Naive thymus-derived CD4-positive, alpha-beta T cell (primary cell): ENCODE measurements around the gene UTS2R. TPM values are rescaled to one million over a fixed set of nuclear protein-coding genes. Genes with fewer than 3 reads are reported as not detected.

Experiments
- ATAC-seq: fragments of 150-1000 bp; cut with Tn5 transposase; 2 replicates; pipeline ENCODE4 v1.10.0; 2021; ENCODE audit warnings: mild to moderate bottlenecking, moderate library complexity
- CTCF ChIA-PET: fragments of 350-600 bp; sonication (Branson Sonifier 250); formaldehyde crosslinking; loops from one replicate; lab custom pipeline; 2021; ENCODE audit warnings: antibody characterized with exemption; lab: Charles Lee
- POLR2A ChIA-PET: fragments of 350-600 bp; sonication (Branson Sonifier 250); formaldehyde crosslinking; loops from one replicate; lab custom pipeline; 2021; ENCODE audit warnings: antibody characterized with exemption, inconsistent platforms; lab: Charles Lee
- DNase-seq, 9 donors: peaks; one replicate each; pipeline versions ENCODE4 v3.0.0 to v3.0.0-alpha.2; 2020 to 2022; ENCODE audit warnings: mixed read lengths in 1 of 9
- H3K27ac ChIP-seq: one replicate; pipeline ENCODE4 v1.7.0; 2013; ENCODE audit warnings: mild to moderate bottlenecking, low read depth, low read length, moderate library complexity
- H3K27me3 ChIP-seq, 2 donors: one replicate each; pipeline ENCODE4 v1.7.0; 2013; ENCODE audit warnings: low read length in 2 of 2, mild to moderate bottlenecking in 2 of 2, moderate library complexity in 2 of 2; ENCODE audit not compliant: control insufficient read depth in 2 of 2, insufficient read depth in 2 of 2
- H3K36me3 ChIP-seq, 3 experiments: 1 replicate in 2 of 3; 2 replicates in 1 of 3; pipeline ENCODE4 v1.7.0; 2013; ENCODE audit warnings: low read length in 3 of 3, mild to moderate bottlenecking in 3 of 3, moderate library complexity in 1 of 3; ENCODE audit not compliant: insufficient read depth in 3 of 3, control insufficient read depth in 2 of 3
- H3K4me1 ChIP-seq, 2 donors: one replicate each; pipeline ENCODE4 v1.7.0; 2013; ENCODE audit warnings: low read length in 2 of 2, mild to moderate bottlenecking in 2 of 2, moderate library complexity in 1 of 2; ENCODE audit not compliant: control insufficient read depth in 2 of 2, insufficient read depth in 2 of 2
- H3K4me3 ChIP-seq: 2 replicates; pipeline ENCODE4 v1.7.0; 2013; ENCODE audit warnings: mild to moderate bottlenecking, low read length
- H3K9me3 ChIP-seq, 3 experiments: 1 replicate in 2 of 3; 2 replicates in 1 of 3; pipeline ENCODE4 v1.7.0; 2013; ENCODE audit warnings: low read length in 3 of 3; ENCODE audit not compliant: control insufficient read depth in 2 of 3
- H3K27ac Mint-ChIP-seq, 9 donors: one replicate each; pipeline ENCODE4 v1.8.0; 2020 to 2022; ENCODE audit warnings: mixed read lengths in 9 of 9, mild to moderate bottlenecking in 8 of 9, moderate library complexity in 5 of 9, inconsistent platforms in 2 of 9
- H3K27me3 Mint-ChIP-seq, 5 donors: one replicate each; pipeline ENCODE4 v1.8.0; 2021 to 2022; ENCODE audit warnings: mixed read lengths in 5 of 5, mild to moderate bottlenecking in 1 of 5
- H3K36me3 Mint-ChIP-seq, 5 donors: one replicate each; pipeline ENCODE4 v1.8.0; 2020 to 2022; ENCODE audit warnings: mixed read lengths in 5 of 5, mild to moderate bottlenecking in 3 of 5, inconsistent platforms in 1 of 5
- H3K4me1 Mint-ChIP-seq, 7 donors: one replicate each; pipeline ENCODE4 v1.8.0; 2020 to 2022; ENCODE audit warnings: mixed read lengths in 7 of 7, mild to moderate bottlenecking in 3 of 7, inconsistent platforms in 1 of 7
- H3K4me3 Mint-ChIP-seq, 10 donors: one replicate each; pipeline ENCODE4 v1.8.0; 2020 to 2022; ENCODE audit warnings: mild to moderate bottlenecking in 10 of 10, mixed read lengths in 10 of 10, moderate library complexity in 6 of 10, inconsistent platforms in 2 of 10
- H3K9me3 Mint-ChIP-seq, 11 donors: one replicate each; pipeline ENCODE4 v1.8.0; 2020 to 2022; ENCODE audit warnings: mixed read lengths in 11 of 11, mild to moderate bottlenecking in 4 of 11, inconsistent platforms in 1 of 11, moderate library complexity in 1 of 11
- intact Hi-C, 2 donors: fragments of 100-400 bp; cut with micrococcal nuclease; formaldehyde crosslinking; loops; one replicate each; pipeline ENCODE4 v1.15.1; 2023
- polyA plus RNA-seq, 2 donors: library from polyadenylated mRNA; unstranded; fragments of 300-500 nt; fragmentation: Illumina TruSeq; gene quantifications; one replicate each; pipeline ENCODE4 v1.2.3, GENCODE V29; 2021
- total RNA-seq, 6 experiments: library from RNA in 5 of 6; stranded (reverse) in 5 of 6; gene quantifications; 1 replicate in 5 of 6; 2 replicates in 1 of 6; pipeline ENCODE4 v1.2.3 and lab custom pipeline; 2021 to 2026

The UTS2R gene
- total and polyA plus RNA-seq, 7 experiments from 2014 or later, result not detected

DNA sequence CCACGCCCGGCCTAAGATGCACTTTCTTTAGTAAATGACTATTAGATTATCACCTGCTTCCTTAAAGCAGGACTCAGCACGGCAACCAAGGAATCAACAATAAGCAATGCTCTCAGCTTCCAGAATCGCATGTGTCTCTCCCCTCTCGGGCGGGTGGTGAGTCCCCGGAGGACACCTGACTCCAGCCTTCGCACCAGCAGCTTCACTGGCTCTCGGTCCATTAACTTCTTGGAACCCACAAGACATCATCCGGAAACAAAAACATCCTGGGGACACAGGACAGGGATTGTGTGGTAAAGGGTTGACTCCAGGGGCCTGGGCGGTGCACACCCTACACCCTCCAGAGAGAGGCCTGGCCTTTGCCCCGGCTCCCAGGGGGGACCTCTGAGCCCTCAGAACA is 22.7 kb downstream of the UTS2R start:
- Mint-ChIP-seq H3K36me3 (peaks cover 0 to 23% (median 8%) of the 10 kb centered on the region in 5 donors), H3K27me3 (no peaks in the 10 kb centered on the region), H3K4me3 (no peak overlapping the region), H3K9me3 (no peaks in the 10 kb centered on the region), H3K4me1 (peaks cover 0 to 10% (median 0%) of the 10 kb centered on the region in 7 donors), H3K27ac (no peak overlapping the region)
- Histone ChIP-seq H3K4me3 (no peak overlapping the region), H3K4me1 (no peaks in the 10 kb centered on the region), H3K36me3 (peaks cover 0 to 37% (median 0%) of the 10 kb centered on the region in 3 experiments), H3K27me3 (no peaks in the 10 kb centered on the region), H3K9me3 (no peaks in the 10 kb centered on the region), H3K27ac (no peak overlapping the region)
- no peak for DNase-seq
- no peak for ATAC-seq
- POLR2A ChIA-PET, result interaction anchor here (1.1 kb wide), 1 partner anchor 61 kb away, joined by 4 read pairs; no protein-coding TSS in a partner anchor
- intact Hi-C loops, result no loop called here
- CTCF ChIA-PET, result no interaction called here

- H3K9me3 ChIP-seq, result no peaks in the 10 kb centered on the region
- H3K4me3 ChIP-seq, result no peak overlapping the region
- ATAC-seq (no peak), DNase-seq (no peak)
- peaks cover 0 to 32% (median 3%) of the 10 kb centered on the region in 3 experiments for H3K36me3 ChIP-seq
- Mint-ChIP-seq H3K9me3 (no peaks in the 10 kb centered on the region), H3K27ac (no peak overlapping the region), H3K36me3 (peaks cover 4 to 27% (median 8%) of the 10 kb centered on the region in 5 donors), H3K27me3 (no peaks in the 10 kb centered on the region), H3K4me1 (peaks cover 7 to 20% (median 12%) of the 10 kb centered on the region in 7 donors), H3K4me3 (no peak overlapping the region)
- H3K27ac ChIP-seq, result no peak overlapping the region
- POLR2A ChIA-PET, result no interaction called here
- H3K4me1 ChIP-seq, result peaks cover 0 to 9% of the 10 kb centered on the region in 2 donors
- intact Hi-C loops, result no loop called here
- no peaks in the 10 kb centered on the region for H3K27me3 ChIP-seq
- CTCF ChIA-PET, result no interaction called here
Measured at GRCh38 chr17:82396601-82397435, 25.3 kb downstream of the UTS2R start.

DNA sequence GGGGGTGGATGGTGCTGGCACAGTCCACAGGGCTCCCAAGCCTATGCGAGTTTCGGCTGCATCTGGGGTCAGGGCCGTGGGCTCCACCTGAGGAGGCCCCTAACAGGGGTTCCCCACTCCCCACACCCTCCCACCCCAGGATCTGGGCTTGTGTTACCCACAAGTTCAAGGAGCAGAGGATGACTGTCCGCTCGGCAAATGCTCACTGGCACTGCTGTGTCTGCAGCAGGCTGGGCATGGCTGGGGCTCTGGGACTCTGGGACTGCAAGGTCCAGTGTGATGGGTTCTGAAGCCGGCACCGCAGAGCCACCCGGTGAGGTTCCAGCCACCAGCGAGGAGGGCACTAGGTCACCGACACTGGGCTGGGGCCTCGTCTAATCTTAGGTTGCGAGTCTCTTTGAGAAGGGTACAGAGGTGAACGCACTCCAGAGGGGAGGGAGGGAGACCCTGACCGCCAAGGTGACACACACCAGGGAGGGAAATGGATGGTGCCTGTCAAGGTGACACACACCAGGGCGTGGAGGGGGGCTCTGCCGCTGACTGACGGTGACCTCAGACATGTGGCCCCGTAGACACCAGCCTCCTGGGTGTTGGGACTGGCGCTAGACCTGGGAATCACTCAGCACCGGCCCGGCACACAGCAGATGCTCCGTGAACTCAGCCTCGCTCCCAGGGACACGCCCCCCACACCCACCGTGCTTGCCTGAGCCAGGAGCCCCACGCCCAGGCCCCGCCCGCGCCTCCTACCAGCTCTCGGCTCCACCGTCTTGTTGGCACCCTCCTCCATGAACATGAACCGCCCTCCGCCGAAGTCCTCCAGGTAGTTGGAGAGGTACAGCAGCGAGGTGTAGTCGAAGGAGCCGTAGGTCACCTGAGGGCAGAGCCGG is 26.1 kb downstream of the UTS2R start:
- H3K27ac ChIP-seq, result no peak overlapping the region
- no peak overlapping the region for H3K4me3 ChIP-seq
- H3K4me3 Mint-ChIP-seq, result no peak overlapping the region
- POLR2A ChIA-PET, result interaction anchor here (0.6 kb wide), 1 partner anchor 183 kb away, joined by 3 read pairs; no protein-coding TSS in a partner anchor
- ATAC-seq, result no peak
- H3K27me3 ChIP-seq, result no peaks in the 10 kb centered on the region
- intact Hi-C loops, result no loop called here
- no peak overlapping the region for H3K27ac Mint-ChIP-seq
- H3K4me1 Mint-ChIP-seq, result peaks cover 9 to 23% (median 14%) of the 10 kb centered on the region in 7 donors
- no peak for DNase-seq
- peaks cover 0 to 24% (median 3%) of the 10 kb centered on the region in 3 experiments for H3K36me3 ChIP-seq
- H3K9me3 Mint-ChIP-seq, result no peaks in the 10 kb centered on the region
- peaks cover 0 to 9% of the 10 kb centered on the region in 2 donors for H3K4me1 ChIP-seq
- peaks cover 4 to 24% (median 7%) of the 10 kb centered on the region in 5 donors for H3K36me3 Mint-ChIP-seq
- CTCF ChIA-PET, result no interaction called here
- no peaks in the 10 kb centered on the region for H3K27me3 Mint-ChIP-seq
- no peaks in the 10 kb centered on the region for H3K9me3 ChIP-seq

DNA sequence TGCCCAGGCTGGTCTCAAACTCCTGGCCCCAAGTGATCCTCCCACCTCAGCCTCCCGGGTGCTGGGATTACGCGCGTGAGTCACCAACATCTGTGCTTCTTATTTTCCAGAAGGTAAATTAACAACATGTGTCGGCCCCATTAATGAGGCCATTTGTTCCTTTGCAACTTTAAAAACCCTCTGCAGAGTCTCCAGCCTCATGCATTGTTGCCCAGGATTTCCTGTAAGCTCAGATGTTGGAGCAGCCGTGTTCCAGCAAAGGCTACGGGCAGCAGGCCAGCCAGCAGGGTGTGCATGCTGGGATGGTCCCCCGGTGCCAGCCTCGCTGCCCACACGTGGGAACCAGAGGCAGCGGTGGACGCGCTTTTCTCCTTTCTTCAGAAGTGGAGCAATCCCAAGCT is 27.5 kb downstream of the UTS2R start:
- no peak overlapping the region for H3K4me3 Mint-ChIP-seq
- peaks cover 0 to 9% of the 10 kb centered on the region in 2 donors for H3K4me1 ChIP-seq
- no peak for ATAC-seq
- no peak for DNase-seq
- H3K27me3 Mint-ChIP-seq, result no peaks in the 10 kb centered on the region
- no peak overlapping the region for H3K4me3 ChIP-seq
- no peaks in the 10 kb centered on the region for H3K9me3 Mint-ChIP-seq
- H3K9me3 ChIP-seq, result no peaks in the 10 kb centered on the region
- H3K36me3 ChIP-seq, result peaks cover 0 to 28% (median 9%) of the 10 kb centered on the region in 3 experiments
- peaks cover 4 to 29% (median 12%) of the 10 kb centered on the region in 5 donors for H3K36me3 Mint-ChIP-seq
- H3K4me1 Mint-ChIP-seq, result peaks cover 11 to 23% (median 14%) of the 10 kb centered on the region in 7 donors
- CTCF ChIA-PET, result no interaction called here
- no peak overlapping the region for H3K27ac ChIP-seq
- no peaks in the 10 kb centered on the region for H3K27me3 ChIP-seq
- POLR2A ChIA-PET, result no interaction called here
- H3K27ac Mint-ChIP-seq, result no peak overlapping the region
- intact Hi-C loops, result no loop called here

DNA sequence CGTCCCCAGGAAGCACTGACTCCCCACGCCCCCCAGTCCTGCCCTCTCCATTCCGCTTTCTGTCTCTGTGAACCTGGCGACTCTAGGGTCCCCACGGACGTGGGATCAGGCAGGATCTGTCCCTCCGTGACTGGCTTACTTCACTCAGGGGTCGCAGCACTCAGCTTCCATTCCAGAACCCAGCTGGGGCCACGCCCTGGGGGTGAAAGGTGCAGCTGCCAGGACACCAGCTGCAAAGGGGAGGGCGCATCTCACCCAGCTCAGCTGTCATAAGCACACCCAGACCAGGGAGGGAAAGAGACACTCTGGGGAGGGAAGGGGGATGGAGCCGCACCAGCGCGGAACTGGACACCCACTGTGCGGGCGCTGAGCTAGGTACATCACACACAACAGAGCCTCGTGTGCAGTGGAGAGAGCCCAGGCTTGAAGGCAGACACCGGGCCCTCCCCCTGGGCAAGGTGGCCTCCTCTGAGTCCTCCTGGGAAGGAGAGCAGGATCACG is 28.1 kb downstream of the UTS2R start:
- Histone ChIP-seq H3K36me3 (peaks cover 0 to 27% (median 10%) of the 10 kb centered on the region in 3 experiments), H3K9me3 (no peaks in the 10 kb centered on the region), H3K4me1 (peaks cover 0 to 9% of the 10 kb centered on the region in 2 donors), H3K27ac (no peak overlapping the region), H3K27me3 (no peaks in the 10 kb centered on the region), H3K4me3 (no peak overlapping the region)
- Mint-ChIP-seq H3K36me3 (peaks cover 4 to 25% (median 12%) of the 10 kb centered on the region in 5 donors), H3K4me1 (peaks cover 11 to 23% (median 14%) of the 10 kb centered on the region in 7 donors), H3K4me3 (peak overlapping the region in 1 of 10 donors; percentile 80), H3K27ac (no peak overlapping the region), H3K9me3 (no peaks in the 10 kb centered on the region), H3K27me3 (no peaks in the 10 kb centered on the region)
- POLR2A ChIA-PET, result interaction anchor here (1.2 kb wide), 1 partner anchor 19 kb away, joined by 5 read pairs; no protein-coding TSS in a partner anchor
- DNase-seq, result no peak
- CTCF ChIA-PET, result interaction anchor here (0.7 kb wide), 1 partner anchor 48 kb away, joined by 3 read pairs; no protein-coding TSS in a partner anchor
- no peak for ATAC-seq
- intact Hi-C loops, result no loop called here

DNA sequence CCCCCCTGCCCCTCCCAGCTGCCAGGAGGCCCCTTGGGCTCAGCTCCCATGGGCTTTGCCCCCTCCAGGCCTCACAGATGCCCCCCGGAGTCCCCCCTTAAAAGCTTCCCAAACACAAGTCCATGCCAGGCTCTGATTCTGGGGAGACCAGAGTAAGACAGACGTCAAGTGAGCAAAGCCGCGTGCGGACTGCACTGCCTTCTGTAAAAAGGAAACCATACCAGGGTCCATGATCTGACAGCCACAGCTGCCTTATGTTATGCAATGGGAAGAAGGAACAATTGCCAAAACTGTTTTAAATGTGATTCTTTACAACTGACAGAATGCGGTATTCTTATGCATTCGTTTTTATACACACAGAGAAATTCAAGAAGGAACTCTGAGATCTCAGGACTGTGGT is 28.6 kb downstream of the UTS2R start:
- Mint-ChIP-seq H3K27ac (no peak overlapping the region), H3K9me3 (no peaks in the 10 kb centered on the region)
- POLR2A ChIA-PET, result interaction anchor here (1.2 kb wide), 1 partner anchor 19 kb away, joined by 5 read pairs; no protein-coding TSS in a partner anchor

More for the DNA sequence above, 28.6 kb downstream of the UTS2R start:
- Histone ChIP-seq H3K4me3 (no peak overlapping the region), H3K36me3 (peaks cover 0 to 26% (median 10%) of the 10 kb centered on the region in 3 experiments), H3K4me1 (peaks cover 0 to 9% of the 10 kb centered on the region in 2 donors), H3K27ac (no peak overlapping the region), H3K9me3 (no peaks in the 10 kb centered on the region), H3K27me3 (no peaks in the 10 kb centered on the region)
- ATAC-seq (no peak), DNase-seq (no peak)
- Mint-ChIP-seq H3K36me3 (peaks cover 4 to 25% (median 12%) of the 10 kb centered on the region in 5 donors), H3K4me3 (peak overlapping the region in 3 of 10 donors; percentile 80 to 85 (median 82)), H3K27me3 (no peaks in the 10 kb centered on the region), H3K4me1 (peaks cover 11 to 23% (median 14%) of the 10 kb centered on the region in 7 donors)
- CTCF ChIA-PET, result interaction anchor here (0.7 kb wide), 1 partner anchor 49 kb away, joined by 3 read pairs; no protein-coding TSS in a partner anchor
- intact Hi-C loops, result no loop called here
